GM19023 (cell line): ENCODE data around the gene ITGA7.

Experiments
- ATAC-seq: cut with Tn5 transposase; IDR thresholded peaks from one replicate; pipeline ENCODE4 v1.9.1; 2021; ENCODE audit warnings: mild to moderate bottlenecking, moderate library complexity; ENCODE audit not compliant: unreplicated experiment

ITGA7 gene

GRCh38 chr12:55702861-55703260 is 4.8 kb downstream of the ITGA7 start:
- ATAC-seq, result no peak

DNA sequence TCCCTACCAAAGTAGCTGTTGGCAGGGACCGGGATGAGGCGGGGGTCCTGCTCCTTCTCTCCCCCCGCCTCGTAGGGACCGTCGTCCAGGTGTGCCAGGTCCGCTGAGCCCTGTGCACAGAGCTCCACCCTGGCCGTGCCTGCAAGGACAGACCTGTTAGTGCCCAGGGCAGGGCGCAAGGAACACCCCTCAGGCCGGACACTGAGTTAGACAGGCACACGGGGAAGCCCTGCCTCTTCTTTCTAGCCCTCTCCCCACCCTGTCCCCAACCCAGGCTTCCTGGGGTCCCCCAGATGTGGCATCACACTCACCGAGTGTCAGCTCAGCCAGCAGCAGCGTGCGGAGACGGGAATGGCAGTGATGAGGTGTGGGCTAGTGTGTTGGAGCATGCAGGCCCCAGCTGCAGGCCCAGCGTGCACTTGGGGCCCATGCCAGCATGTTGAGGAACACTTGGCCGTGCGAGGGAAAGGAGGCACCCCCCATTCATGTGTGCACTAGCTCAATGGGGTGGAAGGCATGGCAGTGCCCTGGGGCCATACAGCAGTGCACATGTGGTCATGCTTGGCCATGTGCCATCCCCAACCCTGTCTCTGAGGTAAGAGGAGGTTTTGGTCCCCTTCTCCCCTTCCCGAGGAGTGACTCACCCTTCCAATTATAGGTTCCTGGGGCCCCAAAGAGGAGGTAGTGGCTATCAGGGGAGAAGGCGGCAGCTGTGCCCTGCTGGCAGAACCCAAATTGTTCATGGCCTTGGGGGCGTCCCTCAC is 7.3 kb downstream of the ITGA7 start:
- no peak for ATAC-seq

DNA sequence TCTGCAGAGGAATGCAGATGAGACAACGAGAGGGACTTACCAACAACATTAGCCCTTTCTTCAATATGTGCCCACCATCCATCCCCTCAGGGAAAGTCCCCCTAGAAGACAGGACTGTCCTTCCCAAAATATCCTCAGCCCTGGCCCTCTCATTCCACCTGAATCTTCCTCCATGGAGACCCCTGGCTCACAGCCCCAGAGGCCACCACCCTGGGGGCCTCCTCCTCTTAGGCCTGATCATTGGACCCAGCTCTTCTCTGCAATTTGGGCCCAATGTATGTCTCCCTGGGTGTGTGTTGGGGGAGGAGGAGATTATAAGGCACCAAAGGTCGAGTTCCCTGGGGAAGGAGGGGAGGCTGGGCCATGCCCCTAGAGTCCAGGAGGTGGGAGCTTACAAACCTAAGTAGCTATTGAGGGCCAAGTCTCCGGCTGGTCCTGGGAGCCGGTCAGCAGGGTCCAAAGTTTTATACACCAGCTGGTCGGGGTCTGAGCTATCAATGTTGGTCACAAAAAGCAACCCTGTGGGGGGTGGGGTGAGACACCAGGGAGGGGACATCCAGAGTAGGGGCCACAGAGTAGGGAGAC is 8.1 kb downstream of the ITGA7 start:
- ATAC-seq, result no peak

- ATAC-seq, result no peak
Observed at GRCh38 chr12:55698965-55699364, 8.7 kb downstream of the ITGA7 start.

DNA sequence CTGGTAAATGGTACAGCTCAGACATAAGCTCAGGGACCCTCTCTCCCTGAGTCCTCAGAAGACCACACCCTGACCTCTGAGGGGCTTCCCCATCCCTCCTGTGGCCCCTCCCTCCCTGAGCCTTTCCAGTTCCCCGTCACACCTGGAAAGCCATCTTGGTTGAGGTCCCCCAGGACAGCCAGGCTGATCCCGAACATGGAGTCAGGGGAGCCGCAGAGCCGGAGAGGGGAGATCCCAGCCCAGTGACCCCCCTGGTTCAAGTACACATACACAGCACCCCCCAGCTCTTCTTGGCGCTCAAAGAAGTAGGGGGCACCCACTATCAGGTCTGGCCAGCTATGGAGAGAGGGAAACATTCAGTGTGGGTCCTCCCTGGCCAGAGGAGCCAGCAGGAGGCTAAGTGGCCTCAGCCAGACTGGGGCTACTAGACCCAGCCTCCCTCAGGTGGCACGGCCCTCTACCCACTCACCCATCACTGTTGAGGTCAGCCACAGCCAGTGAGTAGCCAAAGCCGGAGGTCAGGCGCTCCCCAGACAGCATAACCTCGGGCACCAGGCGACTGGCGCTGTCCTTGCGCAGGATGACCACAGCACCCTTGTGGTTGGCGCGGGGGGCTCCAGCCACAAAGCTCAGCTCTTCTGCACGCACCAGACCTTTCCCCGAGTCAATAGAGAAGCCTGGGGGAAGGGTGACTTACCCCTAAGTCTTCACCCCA is 9.3 kb downstream of the ITGA7 start:
- ATAC-seq, result no peak

- no peak for ATAC-seq
Observed at GRCh38 chr12:55697686-55698085, 10.0 kb downstream of the ITGA7 start.

DNA sequence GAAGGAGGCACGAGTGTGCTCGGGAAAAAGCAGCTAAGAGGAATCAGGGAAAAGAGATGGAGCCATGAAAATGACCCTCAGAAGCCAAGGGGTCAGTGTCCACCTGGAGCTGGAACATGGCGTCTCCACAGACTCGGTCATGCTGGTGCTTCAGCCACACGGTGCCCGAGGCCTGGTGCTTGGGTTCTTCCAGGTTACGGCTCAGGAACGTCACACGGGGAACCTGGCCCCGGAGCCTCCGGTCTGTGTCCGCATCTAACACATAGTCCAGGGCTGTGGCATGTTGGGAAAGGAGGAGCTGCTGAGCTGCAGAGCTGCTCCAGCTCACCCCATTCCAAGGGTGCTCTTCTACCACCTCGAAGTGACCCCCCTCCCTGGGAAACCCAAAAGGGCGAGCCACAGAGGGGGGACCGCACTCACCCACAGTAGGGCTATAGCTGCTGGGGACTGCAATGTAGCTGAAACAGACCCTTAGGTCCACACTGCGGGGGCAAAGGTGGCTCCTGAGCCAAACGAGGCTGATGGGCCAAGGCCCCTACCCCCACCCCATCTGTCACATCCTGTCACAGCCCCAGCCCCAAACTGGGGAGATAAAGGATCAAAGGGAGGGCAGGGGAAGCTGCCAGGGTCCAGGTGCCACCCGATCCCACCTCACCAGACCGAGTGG is 10.8 kb downstream of the ITGA7 start:
- ATAC-seq, result no peak

GRCh38 chr12:55696141-55696540 is 11.6 kb downstream of the ITGA7 start:
- no peak for ATAC-seq

GRCh38 chr12:55695349-55695748 is 12.4 kb downstream of the ITGA7 start:
- ATAC-seq, result no peak

DNA sequence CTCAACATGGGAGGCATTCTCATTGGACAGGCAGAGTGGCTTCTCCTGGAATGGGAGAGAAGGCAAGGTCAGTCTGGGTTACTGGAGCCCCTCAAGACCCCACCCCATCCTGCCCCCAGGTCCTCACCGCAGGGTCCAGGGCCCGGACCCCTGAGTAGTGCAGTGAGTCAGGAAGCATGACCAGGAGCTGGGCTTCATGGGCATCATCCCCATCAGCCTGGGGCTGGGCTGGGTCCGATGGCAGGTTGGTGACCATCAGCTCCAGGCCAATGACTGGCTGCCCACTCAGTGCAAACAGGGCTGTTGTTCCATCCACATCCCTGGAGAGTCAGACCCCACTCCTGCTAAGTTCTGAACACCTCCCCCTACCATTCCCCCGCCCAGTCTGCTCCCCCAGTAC is 13.1 kb downstream of the ITGA7 start:
- no peak for ATAC-seq

- no peak for ATAC-seq
Observed at GRCh38 chr12:55694188-55694515, 13.6 kb downstream of the ITGA7 start.

- ATAC-seq, result no peak
Observed at GRCh38 chr12:55693323-55694187, 14.1 kb downstream of the ITGA7 start.

DNA sequence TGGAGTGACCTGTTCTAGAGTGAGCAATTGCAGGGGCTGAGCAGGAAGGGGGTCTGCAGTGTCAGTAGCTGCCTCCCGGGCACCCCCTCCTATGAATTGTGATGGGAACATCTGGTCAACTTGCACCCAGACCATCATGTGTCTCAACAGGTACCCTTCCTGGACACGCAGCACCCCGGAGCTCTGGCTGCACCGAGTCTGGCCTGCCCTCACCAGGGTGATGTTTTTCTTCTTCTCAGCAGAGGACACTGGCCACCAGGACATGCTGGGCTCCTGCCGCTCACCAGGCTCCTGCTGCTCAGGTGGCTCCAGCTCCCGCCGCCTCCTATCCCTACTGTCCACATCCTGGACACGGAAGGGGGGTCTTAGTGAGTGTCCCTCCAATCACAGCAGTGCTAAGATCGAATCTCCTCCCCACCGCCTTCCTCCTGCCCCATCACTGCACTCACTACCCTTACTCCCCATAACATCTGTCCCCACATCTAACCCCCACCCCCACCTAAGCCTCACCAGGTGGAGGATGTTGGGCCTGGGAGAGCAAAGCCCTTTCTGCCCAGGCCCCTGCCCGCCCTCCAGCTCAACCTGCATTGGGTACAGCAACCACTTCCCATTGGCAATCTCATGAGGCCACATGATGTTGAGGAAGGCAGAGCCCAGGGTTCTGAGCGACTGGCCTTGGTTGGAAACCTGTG is 14.9 kb downstream of the ITGA7 start:
- no peak for ATAC-seq

- ATAC-seq, result no peak
Observed at GRCh38 chr12:55688716-55689655, 18.7 kb downstream of the ITGA7 start.

DNA sequence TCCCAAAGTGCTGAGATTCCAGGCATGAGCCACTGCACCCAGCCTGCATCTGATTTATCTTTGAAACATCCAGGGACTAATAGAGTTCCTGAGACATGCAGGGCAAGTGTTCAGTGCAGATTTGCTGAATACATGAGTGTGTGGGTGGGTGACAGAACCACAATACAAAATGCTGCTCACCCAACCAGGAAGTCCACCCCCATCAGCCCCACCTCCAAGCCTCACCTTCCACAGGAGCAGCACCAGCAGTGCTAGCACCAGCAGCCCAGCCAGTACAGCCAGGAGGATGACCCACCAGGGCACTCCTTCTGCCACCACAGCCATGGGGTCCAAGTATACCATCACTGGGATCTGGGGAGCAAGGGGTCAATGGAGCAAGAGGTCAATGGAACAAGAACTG is 20.0 kb downstream of the ITGA7 start:
- no peak for ATAC-seq

DNA sequence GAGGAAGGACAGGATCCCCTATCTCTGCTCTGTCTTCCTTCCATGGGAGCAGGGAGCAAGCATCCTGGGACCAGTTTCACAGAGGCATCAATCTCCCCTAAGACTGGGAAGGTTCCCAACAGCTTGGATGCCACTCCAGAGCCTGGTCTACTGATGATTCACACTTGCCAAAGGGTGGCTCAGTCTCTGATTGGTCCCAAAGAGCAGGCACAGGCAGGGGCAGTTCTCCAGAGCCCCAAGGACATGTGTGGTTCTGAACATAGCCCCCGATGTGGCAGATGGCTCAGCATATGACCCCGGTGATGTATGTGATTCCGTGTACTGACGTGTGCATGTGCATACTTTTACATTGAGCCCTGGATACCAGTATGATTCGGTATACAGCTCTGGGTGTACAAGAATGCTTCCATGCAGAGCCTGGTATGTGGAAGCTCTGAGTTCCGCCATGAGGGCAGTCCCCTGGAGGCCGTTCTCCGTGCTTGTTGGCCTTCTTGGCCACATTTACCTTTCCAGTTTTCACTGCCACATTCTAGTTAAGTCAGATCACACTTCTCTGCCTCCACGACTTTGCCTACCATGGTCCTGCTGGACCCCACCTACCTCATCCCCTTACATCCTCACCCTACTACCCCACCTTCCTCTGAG is 21.2 kb downstream of the ITGA7 start:
- ATAC-seq, result no peak

DNA sequence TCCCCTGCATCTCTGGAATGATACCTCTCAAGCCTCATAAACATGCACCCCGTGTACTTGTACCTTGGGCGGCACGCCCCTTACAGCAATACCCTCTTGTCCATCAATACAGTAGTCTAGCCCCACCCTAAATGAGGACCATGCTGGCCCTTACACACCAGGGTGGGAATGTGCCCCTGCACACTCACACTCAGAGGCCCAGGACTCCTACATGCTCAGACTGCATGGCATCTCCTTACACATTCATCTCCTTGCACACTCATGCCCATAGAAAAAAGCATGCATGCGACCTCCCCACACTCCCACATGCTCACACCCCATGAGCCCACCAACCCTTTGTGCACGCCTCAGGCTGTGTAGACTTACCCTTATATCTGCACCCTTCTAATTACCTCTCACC is 22.0 kb downstream of the ITGA7 start:
- ATAC-seq, result no peak

GRCh38 chr12:55684761-55685370 is 22.8 kb downstream of the ITGA7 start:
- no peak for ATAC-seq
